GDM1 (cell line): Measurements from ENCODE around the gene FER1L5.
"Not testable (repeated sequence)": the region's sequence is repeated elsewhere in the genome, so short reads cannot be mapped to it uniquely, and the experiment has no call there.

Source experiments
- DNase-seq: peaks from one replicate; lab custom pipeline; 2025; lab: John Stamatoyannopoulos, UW

Gene FER1L5

GRCh38 chr2:96636551-96637171, 5.9 kb upstream of the FER1L5 start:
- DNase-seq, result no peak

- peak; percentile 81 for DNase-seq
Measured at GRCh38 chr2:96637385-96638143, 5.0 kb upstream of the FER1L5 start.

- peak; percentile 87 for DNase-seq
Measured at GRCh38 chr2:96638144-96639121, 4.1 kb upstream of the FER1L5 start, which contains the start of gene KANSL3. TSS of gene KANSL3 (minus strand) at chr2:96638312. CDS start at chr2:96637135, 1,177 bp downstream.

DNA sequence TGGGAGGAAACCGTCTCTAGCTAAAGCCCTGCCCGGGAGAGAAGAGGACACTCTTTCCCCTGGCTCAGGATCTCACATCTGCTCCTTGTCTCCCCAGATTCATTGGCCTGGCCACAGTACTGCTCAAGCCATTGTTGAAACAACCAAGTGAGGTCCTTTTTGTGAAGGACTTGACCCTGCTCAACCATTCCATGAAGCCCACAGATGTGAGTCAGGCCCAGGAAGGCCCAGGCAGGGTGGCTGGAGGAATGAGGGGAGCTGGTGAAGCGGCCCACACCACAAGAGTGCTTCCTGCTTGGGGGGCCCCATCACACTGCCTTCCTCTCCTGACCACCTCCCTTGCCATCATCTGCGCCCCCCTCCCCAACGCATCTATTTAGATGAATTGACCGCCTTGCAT, 5.1 kb downstream of the FER1L5 start:
- DNase-seq, result no peak

DNA sequence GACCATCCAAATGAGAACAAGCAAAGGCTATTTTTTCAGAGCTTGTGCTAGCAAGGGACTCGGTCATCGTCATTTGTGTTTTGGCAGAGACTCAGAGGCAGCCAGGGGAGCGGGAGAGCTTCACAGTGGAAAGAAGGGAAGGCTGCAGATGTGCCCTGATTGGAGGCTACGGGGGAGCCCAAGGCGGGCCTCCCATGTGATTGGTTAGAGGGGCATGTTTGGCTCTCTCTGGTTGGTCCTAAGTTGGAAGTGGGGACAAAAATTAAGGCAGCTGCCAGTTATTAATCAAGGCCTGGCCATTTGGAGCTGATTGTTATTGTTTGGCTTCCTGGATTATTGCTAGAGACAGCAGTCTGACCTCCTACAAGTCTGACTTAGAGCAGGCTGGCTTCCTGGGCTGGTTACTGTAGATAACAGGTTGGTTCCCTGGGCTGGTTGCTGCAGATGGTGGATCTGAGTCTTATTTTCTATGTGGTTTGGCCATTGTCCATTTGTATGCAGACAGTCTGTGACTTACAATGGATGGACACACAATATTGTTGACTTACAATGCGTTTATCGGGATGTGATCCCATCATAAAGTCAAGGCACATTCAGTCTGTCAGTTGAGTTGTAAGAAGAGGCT, 5.9 kb downstream of the FER1L5 start:
- no peak for DNase-seq

GRCh38 chr2:96649342-96649741, 6.8 kb downstream of the FER1L5 start:
- no peak for DNase-seq

DNA sequence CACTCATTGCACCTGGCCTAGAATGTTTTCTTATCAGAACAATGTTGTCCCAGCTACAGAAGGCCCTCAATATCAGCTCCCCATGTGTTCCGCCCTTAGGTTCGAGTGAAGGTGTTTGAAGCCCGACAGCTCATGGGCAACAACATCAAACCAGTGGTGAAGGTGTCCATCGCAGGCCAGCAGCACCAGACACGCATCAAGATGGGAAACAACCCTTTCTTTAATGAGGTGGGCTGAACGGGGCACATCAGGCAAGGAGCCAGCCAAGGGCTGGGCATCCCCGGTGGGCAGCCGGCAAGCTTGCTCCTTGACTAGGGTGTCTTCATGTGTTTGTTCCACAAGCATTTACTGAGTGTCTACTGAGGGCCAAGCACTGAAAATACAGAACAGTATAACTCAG, 9.2 kb downstream of the FER1L5 start:
- no peak for DNase-seq

- DNase-seq, result not testable (repeated sequence)
Measured at GRCh38 chr2:96654791-96655190, 12.2 kb downstream of the FER1L5 start.

DNA sequence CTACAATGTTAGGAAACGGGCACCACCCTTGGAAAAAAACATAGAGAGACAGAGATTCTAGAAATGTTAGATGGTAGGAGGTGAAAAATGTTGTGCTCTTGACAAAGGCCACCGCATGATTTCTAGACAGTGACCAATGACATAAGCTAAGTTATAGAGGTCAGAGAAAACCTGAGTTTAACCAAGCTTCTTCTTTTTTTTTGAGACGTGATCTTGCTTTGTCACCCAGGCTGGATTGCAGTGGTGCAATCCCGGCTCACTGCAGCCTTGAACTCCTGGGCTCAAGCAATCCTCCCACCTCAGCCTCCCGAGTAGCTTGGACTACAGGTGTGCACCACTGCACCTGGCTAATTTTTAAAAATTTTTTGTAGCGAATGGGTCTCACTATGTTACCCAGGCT, 13.0 kb downstream of the FER1L5 start:
- DNase-seq, result no peak

DNA sequence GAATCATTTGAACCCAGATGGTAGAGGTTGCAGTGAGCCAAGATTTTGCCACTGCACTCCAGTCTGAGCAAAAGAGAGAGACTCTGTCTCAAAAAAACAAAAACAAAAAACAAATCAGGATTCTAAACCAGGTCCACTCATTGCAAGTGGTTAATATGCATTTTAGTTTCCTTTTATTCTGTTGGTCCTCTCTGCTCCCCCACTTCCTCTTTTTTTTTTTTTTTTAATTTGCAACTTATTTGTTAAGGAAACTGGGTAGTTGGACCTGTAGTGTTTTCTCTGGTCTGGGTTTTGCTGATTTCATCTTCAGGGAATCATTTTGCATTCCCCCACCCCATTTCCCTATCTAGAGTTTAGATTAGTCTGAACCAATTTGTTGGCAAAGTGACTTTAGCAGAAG, 14.0 kb downstream of the FER1L5 start:
- no peak for DNase-seq

- DNase-seq, result no peak
Measured at GRCh38 chr2:96661324-96661723, 18.8 kb downstream of the FER1L5 start.

GRCh38 chr2:96662360-96662759, 19.8 kb downstream of the FER1L5 start:
- DNase-seq, result no peak

GRCh38 chr2:96663177-96663576, 20.6 kb downstream of the FER1L5 start:
- DNase-seq, result no peak

GRCh38 chr2:96663829-96664228, 21.3 kb downstream of the FER1L5 start:
- no peak for DNase-seq

DNA sequence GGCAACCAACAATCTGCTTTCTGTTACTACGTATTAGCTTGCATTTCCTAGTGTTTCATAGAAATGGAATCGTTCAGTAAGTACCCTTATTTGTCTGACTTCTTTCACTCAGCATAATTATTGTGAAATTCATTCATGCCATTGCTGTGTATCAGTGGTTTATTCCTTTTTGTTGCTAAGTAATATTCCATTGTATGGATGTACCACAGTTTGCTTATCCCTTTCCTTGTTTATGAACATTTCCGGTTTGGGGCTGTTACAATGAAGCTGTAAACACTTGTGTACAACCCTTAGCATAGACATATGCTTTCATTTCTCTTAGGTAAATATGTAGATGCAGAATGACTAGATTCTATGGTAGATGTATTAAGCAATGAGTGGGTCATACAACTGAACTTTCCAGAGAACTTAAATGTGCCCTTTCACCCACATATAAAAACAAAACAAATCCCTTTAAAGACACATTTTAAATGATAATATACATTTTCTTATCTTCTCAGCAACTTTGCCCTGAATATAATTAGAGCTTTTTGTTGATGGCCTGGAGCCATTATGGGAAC, 21.9 kb downstream of the FER1L5 start:
- no peak for DNase-seq

GRCh38 chr2:96665083-96665569, 22.6 kb downstream of the FER1L5 start:
- DNase-seq, result peak; percentile 24

DNA sequence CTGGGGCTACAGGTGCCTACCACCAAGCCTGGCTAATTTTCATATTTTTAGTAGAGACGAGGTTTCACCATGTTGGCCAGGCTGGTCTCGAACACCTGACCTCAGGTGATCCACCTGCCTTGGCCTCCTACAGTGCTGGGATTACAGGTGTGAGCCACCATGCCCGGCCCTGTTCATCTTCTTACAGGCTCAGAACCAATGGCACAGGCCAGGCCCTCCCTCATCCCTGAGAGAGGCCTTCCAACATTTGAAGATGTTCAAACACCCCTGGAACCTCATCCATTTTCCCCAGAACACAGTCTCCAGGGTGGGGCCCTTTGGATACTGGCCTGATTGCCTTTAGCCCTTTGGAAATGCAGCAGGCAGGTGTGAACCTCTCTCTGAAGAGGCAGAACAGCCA, 23.2 kb downstream of the FER1L5 start:
- not testable (repeated sequence) for DNase-seq

DNA sequence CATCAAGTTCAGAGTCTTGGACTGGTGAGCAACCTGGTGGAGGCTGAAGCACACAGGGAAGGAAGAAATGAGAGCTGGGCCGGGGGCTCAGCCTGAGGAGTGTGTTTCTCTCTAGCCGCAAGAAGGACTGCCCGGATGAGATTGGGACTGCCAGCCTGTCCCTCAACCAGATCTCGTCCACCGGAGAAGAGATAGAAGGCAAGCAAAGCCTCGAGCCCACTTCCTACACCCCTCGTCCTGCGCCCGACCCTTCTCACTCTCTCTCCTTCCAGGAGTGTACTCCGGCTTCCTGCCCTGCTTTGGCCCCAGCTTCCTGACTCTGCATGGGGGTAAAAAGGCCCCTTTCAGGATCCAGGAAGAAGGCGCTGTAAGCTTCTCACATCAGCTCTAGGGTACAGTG, 26.2 kb downstream of the FER1L5 start:
- no peak for DNase-seq

DNA sequence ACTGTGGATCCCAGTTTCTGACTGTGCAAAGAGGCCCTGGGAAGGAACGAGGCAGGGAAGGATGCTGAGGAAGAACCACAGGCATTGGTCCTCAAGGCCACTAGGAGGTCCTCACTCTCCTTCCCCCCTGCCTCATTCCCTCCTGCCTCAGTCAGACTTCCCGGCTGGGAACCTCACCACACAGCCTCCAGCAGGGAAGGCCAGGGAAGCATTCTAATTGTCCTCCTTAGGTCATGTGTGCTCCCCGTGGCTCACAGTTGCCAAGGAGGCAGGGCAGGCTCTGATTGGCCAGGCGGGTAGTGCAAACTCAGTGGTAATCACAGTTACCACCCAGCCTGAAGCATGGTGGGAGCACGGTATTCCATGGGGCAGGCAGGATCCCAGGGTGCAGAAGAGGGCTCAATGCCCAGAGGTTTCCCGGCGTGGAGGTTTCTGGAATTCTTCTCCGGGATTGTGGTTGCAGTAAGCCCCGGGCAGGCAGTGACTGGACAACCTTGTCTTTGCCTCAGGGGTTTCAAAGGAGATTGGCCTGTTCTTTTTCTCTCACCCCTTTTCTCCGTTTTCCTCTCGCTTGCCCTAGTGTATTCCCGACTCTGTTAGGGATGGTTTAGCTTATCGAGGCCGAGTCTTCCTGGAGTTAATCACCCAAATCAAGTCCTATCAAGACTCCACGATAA, 27.1 kb downstream of the FER1L5 start:
- DNase-seq, result no peak

DNA sequence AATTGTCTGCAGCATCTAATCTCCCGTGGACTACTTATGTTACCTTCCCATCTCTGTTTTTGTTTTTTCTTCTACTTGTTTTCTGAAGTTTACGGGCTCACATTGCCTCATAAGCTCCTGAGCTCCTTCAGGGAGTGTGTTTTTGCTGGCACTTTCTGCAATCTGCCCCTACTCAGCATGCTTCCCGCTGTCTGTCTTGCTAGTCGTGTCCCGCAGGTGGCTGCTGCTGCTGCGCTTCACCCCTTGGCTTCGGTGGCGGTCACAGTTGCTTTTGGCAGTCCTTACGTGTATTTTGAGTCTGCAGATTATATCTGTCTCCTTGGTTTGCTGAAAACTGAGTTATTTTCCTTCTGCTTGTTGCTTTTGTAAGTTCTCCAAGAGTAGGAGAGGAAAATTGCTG, 37.3 kb downstream of the FER1L5 start:
- DNase-seq, result no peak

DNA sequence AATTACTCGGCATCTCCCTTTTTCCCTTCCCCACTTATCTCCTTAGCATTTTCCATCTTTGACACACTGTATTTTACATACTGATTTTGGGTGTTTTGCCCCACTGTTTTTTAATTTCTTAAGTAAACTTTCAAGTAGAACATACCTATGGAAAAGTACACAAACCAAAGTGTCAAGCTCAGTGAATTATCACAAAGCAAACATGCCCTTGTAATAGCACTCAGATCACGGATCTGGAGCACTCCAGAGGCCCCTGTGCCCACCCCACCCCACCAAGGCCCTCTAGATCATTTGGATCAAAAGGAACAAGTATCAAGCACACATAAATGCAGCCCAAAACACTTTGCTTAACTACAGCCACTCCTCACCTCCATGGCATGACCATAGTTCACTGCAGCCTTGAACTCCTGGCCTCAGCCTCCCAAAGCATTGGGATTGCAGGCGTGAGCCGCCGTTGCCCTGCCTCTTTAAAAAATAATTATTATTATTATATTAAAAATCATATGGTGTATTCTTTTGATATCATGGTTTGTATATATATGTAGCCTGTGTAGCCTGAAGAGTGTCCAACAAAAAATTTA, 38.1 kb downstream of the FER1L5 start:
- no peak for DNase-seq
